Tibial nerve (tissue), 4 donors: ENCODE data around the gene MRC1.

Experiments
- CTCF ChIP-seq, 5 experiments: fragments of 200-600 bp in 3 of 5; fragments of 450-650 bp in 2 of 5; sonication (generic) in 3 of 5; IDR thresholded peaks; one replicate each; pipeline ENCODE4 v1.5.1; 2016 to 2019; ENCODE audit warnings: antibody characterized with exemption in 5 of 5, mild to moderate bottlenecking in 3 of 5, moderate library complexity in 2 of 5
- EP300 ChIP-seq, 2 donors: sonication (generic); formaldehyde crosslinking; IDR thresholded peaks; one replicate each; pipeline ENCODE4 v1.6.1; 2017; ENCODE audit warnings: antibody characterized with exemption in 2 of 2, mild to moderate bottlenecking in 1 of 2
- POLR2A ChIP-seq, 2 donors: fragments of 450-650 bp; IDR thresholded peaks; one replicate each; pipeline ENCODE4 v1.6.1; 2017; ENCODE audit warnings: antibody characterized with exemption in 2 of 2, mild to moderate bottlenecking in 2 of 2, moderate library complexity in 2 of 2

GRCh38 chr10:17779784-17780183 lies 29.4 kb upstream of the MRC1 start:
- TF ChIP-seq CTCF (IDR thresholded peaks at IDR 0.05): no peak
- TF ChIP-seq EP300 (IDR thresholded peaks at IDR 0.05): no peak
- no peak for TF ChIP-seq POLR2A (IDR thresholded peaks at IDR 0.05)
